NCI-H2081 (cell line): ENCODE results near the gene TRIM71.
"Not testable (repeated sequence)": the region's sequence is repeated elsewhere in the genome, so short reads cannot be mapped to it uniquely, and the experiment has no call there.

ENCODE experiments used
- DNase-seq, 2 experiments: peaks; one replicate each; lab custom pipeline; 2025; lab: John Stamatoyannopoulos, UW

TRIM71 gene

DNA sequence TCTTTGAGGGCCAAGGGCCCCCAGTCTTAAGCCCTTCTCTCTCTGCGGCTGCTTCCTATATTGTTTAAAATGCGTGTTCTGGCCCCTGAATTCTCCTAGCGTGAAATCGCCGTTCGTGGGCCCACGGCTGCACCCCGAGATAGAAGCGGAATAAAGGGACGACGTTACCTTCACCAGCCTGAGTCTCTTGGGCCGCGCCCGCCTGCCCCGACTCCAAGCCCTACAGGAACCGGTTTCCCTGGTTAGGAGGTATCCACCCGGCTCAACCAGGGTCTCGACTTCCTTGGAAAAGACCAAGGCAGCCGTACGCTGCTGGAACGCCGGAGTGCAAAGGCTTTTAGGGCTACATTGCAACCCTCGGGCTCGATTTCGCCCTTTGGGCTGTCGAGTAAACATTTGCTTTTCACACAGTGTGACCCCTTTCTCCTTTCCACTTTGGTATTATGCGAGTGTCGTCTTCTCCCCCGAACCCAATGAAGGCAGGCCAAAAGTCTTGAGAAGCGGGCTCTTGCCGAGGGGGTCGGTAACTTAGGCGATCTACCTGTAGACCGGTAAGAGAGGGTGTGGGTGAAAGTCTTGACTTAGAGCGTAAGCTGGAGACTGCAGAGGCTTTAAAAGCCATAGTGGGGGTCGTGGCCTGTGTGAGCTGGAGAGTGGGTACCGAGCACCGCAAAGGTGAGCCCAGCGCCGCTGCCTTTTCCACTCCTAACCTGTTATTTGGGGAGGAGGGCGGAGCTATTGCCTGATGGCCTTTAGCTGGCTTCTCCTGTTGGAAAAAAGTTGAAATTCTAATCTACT, 2.0 kb downstream of the TRIM71 start:
- DNase-seq = no peak

GRCh38 chr3:32820430-32820829, 2.6 kb downstream of the TRIM71 start:
- no peak for DNase-seq

GRCh38 chr3:32820971-32821685, 3.3 kb downstream of the TRIM71 start:
- no peak for DNase-seq

DNA sequence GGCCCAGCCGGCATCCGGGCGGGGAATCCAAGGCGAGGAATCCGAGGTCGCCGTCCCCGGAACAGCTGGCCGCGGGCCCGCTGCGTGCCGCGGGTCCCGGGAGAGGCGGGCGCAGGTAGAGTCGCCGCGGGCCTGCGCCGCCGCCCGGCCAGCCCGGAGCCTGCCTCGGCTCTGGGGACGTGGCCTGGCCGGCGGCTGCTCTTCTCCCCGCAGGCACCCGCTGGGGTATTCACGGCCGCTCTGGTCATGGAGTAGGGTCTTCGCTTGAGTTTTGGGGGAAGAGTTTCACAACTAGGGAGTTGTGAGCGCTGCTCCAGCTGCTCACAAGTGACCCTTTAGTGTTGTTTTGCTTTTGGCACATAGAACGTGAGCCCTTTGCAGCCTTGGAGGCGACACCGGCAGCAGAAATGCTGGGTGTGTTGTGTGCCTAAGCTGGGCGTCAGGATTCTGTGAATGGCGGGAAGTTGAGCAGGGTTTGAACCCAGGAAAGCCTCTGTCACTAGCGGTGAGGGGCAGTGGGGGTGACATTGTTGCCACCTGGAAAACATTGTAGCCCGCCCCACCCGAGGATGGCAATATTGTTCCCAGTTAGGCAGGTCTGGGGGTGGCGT, 4.0 kb downstream of the TRIM71 start:
- no peak for DNase-seq

DNA sequence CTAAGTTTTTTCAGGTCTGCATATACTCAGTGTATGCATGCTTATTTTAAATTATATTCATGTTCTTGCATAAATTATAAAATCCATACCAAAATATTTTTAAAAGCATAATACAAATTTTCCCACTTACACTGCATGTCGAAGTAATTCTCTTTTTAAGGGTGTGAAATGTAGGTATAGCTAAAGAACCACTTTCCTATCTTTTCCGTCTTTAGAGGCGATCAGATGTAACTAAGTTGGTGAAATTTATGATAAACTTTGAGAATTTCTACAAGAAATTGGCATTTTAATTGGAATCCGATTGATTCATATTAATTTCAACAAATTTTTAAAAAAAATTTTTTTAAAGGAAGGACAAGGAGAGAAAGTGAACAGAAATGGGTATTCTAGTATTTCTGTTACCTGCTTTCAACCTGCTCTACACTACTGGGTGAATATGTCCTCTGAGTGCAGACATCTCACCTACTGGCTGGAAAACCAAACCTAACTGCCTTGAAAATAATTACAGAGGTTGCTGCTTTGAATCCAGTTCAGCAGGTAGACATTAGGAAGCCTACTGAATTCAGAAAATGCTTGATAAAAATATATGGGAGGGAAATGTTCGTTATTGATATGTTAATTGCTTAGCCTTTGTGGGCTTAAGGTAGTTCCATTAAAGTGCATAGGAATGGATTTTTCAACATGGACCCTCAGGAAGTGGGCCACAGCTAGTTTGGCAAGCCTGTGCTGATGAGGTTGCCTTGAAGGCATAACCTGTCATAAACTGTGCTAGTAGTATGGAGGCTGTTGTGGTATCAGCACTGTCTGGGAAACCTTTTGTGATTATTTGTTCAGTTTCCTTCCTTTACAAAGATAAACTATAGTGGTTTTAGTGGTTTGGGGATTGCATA, 5.1 kb downstream of the TRIM71 start:
- DNase-seq = no peak

DNA sequence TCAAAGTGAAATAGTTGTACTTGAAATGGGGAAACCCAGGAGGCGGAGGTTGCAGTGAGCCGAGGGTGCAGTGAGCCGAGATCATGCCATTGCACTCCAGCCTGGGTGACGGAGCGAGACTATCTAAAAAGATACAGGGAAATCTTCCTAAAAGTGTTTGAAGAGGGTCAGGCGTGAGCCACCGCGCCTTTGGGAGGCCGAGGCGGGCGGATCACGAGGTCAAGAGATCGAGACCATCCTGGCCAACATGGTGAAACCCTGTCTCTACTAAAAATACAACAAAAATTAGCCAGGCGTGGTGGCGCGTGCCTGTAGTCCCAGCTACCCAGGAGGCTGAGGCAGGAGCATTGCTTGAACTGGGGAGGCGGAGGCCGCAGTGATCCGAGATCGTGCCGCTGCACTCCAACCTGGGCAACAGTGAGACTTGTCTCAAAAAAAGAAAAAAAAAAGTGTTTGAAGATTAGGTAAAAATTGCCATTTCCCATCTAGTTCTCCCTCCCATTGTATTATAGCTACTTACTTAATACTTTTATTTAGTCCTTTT, 5.9 kb downstream of the TRIM71 start:
- DNase-seq = not testable (repeated sequence)

- no peak for DNase-seq
Measured at GRCh38 chr3:32825601-32826375, 8.0 kb downstream of the TRIM71 start.

GRCh38 chr3:32831062-32831461, 13.3 kb downstream of the TRIM71 start:
- DNase-seq = no peak

GRCh38 chr3:32831791-32832190, 14.0 kb downstream of the TRIM71 start:
- DNase-seq = no peak

DNA sequence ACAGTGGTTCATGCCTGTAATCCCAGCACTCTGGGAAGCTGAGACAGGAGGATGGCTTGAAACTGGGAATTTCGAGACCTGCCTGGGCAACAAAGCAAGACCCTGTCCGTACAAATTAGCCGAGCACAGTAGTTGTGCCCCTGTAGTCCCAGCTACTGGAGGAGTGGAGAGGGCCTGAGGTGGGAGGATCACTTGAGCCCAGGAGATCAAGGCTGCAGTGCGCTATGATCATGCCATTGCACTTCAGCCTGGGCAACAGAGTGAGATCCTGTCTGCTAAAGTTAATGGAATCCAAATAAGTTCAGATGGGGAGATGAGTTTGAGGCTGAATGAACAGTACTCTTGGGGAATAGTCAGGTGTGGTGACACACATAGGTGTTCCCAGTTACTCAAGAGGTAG, 14.4 kb downstream of the TRIM71 start:
- no peak for DNase-seq

GRCh38 chr3:32835049-32835371, 17.2 kb downstream of the TRIM71 start:
- DNase-seq = no peak

- DNase-seq = no peak
Measured at GRCh38 chr3:32835961-32836360, 18.2 kb downstream of the TRIM71 start.

GRCh38 chr3:32836601-32837000, 18.8 kb downstream of the TRIM71 start:
- DNase-seq = no peak

DNA sequence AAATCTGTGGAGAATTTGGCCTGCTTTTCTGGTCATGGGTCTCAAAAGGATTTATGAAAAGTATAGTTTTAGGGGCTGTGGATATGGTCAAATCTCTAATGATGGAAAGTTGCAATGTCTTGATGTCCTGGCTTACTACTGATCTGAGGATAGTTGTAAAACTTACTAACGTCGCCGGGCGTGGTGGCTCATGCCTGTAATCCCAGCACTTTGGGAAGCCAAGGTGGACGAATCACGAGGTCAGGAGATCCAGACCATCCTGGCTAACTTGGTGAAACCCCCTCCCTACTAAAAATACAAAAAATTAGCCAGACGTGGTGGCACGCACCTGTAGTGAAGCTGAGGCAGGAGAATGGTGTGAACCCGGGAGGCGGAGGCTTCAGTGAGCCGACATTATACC, 19.6 kb downstream of the TRIM71 start:
- no peak for DNase-seq

DNA sequence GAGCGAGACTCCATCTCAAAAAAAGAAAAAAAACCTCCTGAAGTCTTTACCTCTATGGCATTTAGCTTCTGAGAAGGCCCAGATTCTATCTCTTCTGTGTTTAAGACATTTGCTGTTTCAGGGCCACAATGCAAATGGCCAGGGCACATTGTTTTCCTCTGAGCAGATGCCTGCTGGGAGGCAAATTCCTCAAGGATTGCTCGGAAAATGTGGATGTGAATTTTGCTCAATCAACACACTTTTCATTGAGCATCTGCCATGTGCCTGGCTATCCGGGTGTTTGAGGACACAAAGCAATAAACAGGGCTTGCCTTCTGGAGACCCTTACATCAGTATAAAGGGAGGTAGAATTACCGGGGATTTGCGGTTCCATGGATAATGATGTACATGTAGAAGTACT, 20.0 kb downstream of the TRIM71 start:
- no peak for DNase-seq

GRCh38 chr3:32839714-32840085, 21.9 kb downstream of the TRIM71 start:
- DNase-seq = no peak

DNA sequence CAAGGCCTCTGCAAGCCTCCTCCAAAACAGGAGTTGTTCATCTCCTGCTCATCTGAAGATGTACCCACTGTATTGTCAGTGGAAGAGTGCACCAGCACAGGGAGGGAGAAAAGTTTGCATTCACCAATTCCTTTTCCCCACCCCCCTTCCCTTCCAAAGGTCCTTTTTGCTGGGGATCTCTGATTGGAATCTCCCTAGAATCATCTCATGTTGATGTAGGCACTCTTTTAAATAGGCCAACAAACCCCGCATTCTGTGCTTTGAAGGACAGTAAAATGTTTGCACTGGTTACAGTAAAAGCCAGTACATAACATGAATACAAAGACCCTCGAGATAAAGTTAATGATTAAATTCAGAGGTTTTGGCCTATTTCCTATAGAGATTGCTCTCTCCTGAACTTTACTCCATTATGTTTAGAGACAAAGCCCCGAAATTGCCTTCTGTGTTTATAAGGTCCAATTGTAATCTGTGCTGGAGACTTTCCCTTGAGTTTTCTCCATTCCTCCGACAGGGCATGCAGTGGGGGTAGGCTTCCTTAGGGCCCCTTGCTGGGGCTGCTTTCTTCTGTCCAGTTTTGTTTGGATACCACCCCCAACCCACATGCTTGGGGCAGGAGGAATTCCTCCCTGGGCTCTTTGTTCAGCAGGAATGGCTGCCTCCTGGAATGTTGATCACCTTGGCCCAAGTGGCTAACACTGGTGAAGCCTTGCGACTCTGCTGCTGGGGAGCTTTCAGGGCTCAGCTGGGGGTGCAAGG, 22.5 kb downstream of the TRIM71 start:
- DNase-seq = no peak

DNA sequence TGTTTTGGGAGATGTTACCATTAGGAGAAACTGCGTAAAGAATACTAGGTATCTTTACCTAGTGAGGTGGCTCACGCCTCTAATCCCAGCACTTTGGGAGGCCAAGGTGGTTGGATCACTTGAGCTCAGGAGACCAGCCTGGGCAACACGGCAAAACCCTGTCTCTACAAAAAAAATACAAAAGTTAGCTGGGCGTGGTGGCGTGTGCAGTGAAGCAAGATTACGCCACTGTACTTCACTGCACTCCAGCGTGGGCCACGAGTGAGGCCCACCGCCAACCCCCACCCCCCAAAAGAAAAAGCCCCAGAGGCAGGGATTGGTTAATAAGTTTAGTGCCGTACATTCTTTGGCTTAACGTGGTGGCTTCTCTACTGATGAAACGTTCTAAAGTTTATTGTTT, 23.5 kb downstream of the TRIM71 start:
- no peak for DNase-seq

DNA sequence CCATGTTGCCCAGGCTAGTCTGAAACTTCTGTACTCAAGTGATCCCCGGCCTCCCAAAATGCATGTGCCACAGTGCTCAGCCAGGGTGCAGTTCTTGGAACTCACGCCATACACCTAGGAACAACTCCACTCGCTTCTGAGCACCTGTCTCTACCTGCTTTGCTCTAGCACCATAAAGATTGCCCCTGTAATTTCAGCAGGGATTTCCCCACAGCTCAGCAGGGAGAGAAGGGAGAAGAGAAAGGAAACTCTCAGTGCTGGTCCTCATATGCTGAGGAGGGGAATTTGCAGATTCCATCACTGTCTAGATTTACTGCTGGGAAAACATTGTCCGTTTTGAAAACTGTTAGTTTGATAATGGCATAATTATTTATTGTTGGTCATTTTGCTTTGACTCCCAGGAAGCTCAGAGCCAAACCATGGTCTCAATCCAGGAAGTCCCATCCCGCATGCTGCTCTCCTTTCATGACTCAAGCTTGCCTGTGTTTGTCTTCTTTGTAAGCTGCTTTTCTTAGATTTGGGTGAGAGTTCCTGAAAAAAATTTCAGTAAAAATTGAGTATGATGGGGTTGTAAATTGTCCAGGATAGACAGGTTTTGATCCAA, 24.2 kb downstream of the TRIM71 start:
- no peak for DNase-seq

DNA sequence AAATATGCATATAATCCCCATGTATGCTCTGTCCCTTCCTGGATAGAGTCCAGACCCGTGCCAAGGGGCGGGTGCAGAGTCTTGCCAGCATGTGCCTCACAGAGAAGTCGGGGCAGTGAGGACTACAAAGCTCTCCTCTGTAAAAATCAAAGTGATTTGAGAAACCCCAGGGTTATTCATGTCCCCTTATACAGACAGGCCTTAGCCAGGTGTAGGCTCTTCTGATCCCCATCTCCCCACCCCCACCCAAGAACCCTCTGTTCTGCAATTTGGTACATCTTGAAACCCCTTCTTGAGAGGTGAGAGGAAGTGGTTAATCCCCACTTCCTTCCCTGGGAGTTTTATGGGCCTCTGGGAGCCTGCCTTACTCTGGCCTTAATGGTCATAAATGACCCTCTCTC, 24.7 kb downstream of the TRIM71 start:
- DNase-seq = no peak
